GM18858 (cell line): Measurements from ENCODE around the gene SNAPC1.
"Not testable (repeated sequence)": the region's sequence is repeated elsewhere in the genome, so short reads cannot be mapped to it uniquely, and the experiment has no call there.

Experiments used
- ATAC-seq: cut with Tn5 transposase; IDR thresholded peaks from one replicate; pipeline ENCODE4 v1.9.1; 2021; ENCODE audit not compliant: unreplicated experiment

Gene SNAPC1, protein sequence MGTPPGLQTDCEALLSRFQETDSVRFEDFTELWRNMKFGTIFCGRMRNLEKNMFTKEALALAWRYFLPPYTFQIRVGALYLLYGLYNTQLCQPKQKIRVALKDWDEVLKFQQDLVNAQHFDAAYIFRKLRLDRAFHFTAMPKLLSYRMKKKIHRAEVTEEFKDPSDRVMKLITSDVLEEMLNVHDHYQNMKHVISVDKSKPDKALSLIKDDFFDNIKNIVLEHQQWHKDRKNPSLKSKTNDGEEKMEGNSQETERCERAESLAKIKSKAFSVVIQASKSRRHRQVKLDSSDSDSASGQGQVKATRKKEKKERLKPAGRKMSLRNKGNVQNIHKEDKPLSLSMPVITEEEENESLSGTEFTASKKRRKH

DNA sequence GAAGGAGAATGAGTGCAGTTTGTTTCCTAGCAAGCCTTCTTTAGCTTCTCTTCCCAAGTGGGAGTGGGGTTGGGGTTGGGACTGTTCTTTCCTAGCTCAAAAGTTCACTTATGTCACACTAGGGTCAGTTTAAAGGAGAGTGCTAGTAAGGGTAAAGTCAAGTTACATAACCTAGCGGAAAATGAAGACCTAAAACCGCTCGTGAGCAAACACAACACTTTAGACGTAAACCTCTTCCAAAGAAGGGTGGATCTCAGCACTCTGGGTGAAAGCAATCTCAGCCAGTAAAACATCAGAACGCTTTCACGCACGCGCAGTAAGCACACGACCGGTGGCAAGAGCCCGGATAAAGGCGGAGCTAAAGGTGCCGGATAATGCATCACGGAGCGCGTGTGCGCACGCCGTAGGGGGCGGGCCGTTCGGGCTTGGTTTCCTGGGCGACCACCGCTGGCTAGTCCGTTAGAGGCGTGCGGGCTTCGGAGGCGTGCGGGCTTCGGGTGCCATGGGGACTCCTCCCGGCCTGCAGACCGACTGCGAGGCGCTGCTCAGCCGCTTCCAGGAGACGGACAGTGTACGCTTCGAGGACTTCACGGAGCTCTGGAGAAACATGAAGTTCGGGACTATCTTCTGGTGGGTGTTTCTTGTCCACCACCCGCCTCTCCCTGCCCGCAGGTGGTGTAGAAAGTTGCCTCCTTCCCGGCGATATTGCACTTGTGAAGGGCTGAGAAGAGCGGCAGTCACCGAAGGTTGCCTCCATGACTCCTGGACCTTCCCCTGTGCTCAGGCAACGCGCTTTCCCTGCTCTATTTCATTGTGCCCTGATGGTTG, at the start of gene SNAPC1:
SNAPC1 (plus strand) TSS at position 462 of the 828 bp plus-strand sequence; CDS start at position 503, 41 bp downstream.
- peak; percentile 96 for ATAC-seq

DNA sequence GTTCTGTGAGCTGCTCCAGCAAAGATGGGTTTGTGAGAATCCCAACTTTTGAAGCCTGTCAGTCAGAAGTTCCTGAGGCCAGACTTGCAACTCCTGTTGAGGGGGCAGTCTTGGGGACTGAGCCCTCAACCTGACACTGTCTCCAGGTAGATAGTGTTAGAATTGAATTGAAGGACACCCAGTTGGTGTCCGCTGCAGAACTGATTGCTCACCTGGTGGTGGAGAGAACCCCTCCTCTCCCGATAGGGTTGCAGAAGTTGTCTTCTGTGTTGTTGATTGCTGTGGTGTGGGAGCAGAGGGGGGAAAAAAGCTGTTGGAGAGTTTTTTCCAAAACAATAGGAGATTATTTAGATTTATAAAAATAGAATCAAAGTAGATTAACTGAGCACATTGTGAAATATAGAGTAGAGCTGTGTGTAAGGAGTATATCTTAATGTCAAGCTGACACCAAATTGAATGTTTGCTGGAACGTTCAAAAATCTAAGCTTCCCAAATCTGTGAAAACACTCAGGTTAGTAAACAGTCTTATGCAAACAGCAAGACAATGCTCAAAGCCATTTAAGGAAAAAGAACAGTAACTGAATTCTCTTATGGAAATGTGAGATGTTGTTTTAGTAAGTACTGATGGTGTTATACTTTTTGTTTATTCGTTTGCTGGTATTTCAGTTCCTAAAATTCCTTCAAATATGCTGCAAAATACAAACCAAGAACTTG, 48.3 kb upstream of the SNAPC1 start:
- ATAC-seq: no peak

DNA sequence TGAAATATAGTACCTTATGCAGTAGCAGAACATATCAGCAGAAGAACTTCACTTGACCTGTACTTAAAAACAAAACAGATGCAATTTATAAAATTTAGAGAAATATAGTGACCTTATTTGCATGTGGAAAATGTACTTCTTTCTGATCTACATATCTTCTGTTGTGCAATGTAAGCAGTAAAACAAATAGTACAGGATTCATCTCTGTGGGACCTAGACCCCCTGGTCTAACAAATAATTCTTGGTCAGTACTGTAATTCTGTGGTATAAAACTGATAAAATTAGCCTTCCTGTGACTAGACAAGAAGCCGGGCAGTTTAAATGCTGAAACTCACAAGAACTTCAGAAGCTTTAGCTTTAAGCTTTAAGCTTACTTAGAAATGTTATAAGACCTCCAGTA, 45.3 kb upstream of the SNAPC1 start:
- ATAC-seq: no peak

DNA sequence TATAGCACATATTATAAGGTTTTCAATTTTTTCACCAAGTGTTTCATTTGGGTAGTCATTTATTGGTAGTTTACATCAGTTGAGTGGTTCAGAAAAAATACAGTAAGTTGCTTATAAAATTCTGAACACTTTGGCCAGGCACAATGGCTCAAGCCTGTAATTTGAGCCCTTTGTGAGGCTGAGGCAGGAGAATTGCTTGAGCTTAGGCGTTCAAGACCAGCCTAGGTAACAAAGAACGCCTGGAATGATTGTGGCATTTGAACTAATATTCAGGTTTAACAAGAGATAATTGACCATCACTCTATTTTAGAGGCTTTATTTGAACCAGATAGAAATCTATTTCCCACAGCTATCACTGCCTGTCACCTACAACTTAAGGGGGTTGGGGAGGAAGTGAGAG, 44.2 kb upstream of the SNAPC1 start:
- ATAC-seq: no peak

DNA sequence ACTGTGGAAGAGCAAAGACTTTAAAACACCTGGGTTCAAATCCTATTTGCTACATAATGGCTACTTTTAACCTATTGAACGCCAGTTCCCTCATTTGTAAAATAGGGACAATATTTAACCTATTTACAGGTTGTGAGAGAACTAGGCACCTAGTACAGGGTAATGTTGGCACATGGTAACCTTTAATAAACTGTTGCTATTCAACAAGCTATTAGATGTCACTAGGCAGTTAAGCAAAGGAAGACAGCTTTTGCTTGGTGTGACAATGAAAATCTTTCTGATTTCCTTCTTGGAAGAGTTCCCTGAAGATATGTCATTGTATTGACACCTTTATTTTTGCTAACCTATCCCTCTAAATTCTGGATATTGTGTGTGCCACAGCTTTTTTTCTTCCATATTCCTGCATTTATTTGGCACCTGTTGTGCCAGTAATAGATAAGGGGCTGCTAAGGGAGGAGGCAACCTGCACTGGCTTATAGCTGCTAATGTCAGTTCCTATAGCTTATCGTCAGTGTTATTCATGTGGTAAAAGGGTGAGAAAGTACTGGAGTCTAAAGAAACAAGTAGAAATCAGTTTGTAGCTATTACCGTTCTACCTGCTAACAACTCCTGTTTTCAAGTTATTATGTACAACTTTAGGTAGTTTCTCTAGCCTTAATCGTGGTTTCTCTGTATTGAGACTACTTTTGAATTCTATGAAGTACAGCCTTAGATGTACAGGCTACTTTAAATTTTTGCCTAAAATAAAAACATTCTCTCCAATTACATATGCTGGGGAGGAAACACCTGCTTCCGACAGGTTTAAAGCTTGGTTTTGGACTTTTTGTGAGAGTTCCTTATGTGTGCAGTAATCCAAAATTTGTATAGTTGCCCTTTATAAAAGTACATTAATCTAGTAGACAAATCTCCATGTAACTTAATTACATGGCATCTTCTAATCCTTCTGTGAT, 42.6 kb upstream of the SNAPC1 start:
- ATAC-seq: no peak

DNA sequence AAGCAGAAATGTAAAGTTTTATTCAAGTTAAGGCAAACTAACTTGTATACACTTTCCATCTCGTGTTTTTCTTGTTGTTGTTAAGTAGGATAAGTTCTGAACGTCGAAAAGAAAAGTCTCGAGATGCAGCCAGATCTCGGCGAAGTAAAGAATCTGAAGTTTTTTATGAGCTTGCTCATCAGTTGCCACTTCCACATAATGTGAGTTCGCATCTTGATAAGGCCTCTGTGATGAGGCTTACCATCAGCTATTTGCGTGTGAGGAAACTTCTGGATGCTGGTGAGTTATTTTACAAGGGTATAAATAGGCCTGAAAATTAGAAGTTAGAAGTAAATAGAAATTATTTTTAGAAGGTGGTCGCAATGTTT, 41.9 kb upstream of the SNAPC1 start:
- ATAC-seq: no peak

DNA sequence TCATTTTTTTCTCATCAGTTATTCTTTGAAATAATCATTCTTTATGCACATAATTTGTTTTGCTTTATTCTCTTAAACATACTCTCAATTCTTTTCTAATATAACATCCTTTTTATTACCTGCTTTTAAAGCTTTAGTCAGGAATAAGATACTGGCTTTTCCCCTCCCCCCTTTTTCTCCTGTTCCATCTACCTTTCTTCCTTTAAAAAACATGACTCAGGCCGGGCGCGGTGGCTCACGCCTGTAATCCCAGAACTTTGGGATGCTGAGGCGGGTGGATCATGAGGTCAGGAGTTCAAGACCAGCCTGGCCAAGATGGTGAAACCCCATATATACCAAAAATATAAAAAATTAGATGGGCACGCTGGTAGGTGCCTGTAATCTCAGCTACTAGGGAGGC, 41.5 kb upstream of the SNAPC1 start:
- no peak for ATAC-seq

DNA sequence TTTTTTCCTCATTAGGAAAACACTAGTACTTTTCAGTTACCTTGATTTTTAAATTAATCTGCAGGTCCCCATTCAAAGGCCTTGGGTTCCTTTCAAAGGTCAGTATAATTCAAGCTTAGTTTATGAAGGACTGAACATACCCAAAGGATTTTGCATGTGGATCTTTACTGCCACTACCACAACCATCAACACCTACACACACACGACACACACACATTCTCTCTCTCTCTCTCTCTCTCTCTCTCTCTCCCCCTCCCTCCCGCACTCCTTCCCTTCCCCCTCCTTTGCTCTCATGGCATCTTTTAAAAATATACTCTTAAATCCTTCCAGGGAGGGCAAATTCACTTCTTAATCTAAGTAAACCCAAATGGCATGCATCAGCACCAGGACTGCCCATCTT, 38.1 kb upstream of the SNAPC1 start:
- ATAC-seq: no peak

DNA sequence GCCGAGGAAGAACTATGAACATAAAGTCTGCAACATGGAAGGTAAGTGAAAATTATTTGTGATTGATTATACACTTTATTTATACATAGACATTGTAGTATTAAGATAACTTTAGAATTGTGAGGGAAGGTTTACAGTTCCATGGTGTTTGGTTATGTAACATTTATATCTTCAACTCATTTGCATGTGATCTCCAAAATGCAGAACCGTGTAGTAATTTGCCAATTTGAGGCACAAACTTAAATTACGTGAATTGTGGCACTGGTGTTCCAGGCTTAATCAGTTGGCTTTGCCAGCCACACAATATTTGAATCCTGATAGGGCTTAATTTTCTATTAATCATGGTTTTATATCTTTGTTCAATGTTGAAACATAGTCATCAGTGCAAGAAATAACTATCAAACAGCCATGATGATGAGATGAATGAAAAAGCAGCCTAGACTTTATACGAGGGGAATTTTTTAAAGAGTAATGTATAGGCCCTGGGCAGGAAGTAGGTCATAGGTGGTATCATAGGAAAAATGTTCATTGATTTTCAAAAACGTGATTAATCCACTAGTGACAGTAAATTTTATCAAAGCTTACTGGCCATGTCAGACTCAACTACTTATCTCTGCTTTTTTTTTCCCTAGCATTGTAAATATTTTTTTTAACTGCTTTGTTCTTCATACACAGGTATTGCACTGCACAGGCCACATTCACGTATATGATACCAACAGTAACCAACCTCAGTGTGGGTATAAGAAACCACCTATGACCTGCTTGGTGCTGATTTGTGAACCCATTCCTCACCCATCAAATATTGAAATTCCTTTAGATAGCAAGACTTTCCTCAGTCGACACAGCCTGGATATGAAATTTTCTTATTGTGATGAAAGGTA, 35.2 kb upstream of the SNAPC1 start:
- no peak for ATAC-seq

DNA sequence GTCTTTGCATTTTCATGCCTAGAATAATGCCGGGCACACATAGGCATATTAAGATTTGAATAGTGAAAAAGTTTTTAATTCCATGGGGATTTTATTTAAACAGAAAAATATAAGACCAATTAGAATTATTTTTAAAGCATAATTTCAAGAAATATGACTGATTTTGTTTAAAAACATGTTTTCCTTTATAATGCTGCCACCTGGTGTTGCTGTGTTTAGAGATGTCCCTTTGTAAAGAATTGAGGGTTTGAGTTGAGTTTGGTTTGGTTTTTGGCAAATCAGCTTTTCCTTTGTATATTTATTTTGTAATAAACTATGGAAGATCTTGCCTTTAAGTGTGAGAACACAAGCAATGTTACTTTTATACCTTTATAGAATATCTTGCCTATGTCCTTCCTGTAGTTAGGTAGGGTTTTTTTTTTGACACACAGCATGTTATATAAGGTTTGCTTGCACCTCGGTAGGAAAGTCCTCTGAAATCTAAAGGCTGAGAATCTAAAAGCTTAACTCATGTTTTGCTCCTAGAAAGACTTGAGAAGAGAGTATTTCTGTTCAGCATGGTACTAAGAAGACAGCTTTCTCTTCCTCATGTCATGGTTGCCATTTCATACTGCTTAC, 31.4 kb upstream of the SNAPC1 start:
- ATAC-seq: no peak

DNA sequence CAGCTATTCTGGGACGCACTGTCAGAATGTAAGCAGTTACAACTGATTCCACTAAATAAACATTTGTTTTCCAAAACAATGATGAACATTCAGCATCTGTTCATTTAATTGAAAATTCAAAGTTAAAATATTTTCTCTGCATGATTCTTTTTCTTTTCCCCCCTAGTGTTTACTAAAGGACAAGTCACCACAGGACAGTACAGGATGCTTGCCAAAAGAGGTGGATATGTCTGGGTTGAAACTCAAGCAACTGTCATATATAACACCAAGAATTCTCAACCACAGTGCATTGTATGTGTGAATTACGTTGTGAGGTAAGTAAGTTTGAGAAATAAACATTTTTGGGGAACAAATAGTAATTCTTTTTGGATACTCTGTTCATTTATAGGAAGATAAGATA, 28.2 kb upstream of the SNAPC1 start:
- no peak for ATAC-seq

DNA sequence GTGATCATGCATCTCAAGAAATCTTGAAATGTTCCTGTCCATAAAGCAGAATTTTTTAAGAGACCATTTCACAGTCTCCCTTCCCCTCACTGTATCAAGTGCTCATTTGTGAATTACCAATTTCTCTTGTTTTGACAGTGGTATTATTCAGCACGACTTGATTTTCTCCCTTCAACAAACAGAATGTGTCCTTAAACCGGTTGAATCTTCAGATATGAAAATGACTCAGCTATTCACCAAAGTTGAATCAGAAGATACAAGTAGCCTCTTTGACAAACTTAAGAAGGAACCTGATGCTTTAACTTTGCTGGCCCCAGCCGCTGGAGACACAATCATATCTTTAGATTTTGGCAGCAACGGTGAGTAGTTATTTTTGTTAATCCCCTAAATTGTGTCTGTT, 25.5 kb upstream of the SNAPC1 start:
- ATAC-seq: no peak

DNA sequence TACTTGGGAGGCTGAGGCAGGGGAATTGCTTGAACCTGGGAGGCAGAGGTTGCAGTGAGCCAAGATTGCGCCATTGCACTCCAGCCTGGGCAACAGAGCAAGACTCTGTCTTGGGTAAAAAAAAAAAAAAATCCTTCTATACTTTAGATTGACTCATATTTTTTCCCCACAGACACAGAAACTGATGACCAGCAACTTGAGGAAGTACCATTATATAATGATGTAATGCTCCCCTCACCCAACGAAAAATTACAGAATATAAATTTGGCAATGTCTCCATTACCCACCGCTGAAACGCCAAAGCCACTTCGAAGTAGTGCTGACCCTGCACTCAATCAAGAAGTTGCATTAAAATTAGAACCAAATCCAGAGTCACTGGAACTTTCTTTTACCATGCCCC, 24.3 kb upstream of the SNAPC1 start:
- ATAC-seq: no peak

DNA sequence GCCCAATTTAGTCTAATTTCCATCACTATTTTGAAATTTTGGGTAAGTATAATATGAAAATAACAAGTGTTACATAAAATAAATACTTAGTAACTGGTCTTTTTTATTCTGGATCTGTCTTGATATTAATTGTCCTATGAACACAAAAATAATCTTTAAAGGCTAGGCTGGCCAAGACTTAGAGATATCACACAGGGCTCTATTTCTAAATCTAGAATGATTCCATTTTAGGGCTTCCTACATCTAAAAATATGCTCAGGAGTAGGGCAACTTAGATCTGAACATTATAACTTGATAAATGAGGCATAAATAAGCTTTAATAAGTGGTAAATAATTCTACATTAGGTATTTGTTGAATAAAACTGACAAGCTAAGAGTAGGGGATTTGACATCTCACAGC, 23.1 kb upstream of the SNAPC1 start:
- no peak for ATAC-seq

DNA sequence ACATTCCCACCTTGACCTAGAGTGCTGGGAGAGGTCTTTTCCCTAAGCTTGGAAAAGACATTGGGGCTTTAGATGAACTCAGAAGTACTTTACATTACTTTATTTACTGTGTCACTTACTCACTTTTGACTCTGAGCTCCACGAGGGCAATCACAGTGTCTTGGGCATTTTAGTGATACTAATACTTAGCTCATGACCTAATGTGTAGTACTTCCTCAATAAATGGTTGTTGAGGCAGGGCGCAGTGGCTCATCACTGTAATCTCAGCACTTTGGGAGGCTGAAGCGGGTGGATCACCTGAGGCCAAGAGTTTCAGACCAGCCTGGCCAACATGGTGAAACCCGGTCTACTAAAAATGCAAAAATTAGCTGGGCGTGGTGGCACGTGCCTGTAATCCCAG, 19.8 kb upstream of the SNAPC1 start:
- no peak for ATAC-seq

DNA sequence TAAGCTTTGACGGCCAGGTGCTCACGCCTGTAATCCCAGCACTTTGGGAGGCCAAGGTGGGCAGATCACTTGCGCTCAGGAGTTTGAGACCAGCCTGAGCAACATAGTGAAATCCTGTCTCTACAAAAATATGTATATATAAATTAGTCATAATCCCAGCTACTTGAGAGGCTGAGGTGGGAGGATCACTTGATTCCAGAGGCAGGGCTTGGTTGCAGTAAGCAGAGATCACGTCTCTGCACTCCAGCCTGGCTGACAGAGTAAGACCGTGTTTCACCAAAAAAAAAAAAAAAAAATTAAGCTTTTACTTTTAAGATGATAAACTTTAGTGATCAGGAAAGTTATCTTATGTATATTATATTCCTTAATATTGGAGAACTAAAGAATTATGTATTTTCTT, 18.0 kb upstream of the SNAPC1 start:
- ATAC-seq: no peak

DNA sequence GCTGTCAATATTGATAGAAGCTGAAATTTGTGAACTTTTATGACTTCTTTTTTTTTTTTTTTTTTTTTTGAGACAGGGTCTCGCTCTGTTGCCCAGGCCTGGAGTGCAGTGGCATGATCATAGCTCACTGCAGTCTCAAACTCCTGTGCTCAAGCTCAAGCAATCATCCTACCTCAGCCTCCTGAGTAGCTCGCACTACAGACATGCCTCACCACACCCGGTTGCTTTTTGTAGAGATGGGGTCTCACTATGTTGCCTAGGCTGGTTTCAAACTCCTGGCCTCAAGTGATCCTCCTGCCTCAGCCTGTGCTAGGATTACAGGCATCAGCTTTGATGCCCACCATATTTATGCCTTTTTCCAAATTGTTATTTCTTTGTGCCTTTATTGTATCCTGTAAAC, 15.9 kb upstream of the SNAPC1 start:
- not testable (repeated sequence) for ATAC-seq

DNA sequence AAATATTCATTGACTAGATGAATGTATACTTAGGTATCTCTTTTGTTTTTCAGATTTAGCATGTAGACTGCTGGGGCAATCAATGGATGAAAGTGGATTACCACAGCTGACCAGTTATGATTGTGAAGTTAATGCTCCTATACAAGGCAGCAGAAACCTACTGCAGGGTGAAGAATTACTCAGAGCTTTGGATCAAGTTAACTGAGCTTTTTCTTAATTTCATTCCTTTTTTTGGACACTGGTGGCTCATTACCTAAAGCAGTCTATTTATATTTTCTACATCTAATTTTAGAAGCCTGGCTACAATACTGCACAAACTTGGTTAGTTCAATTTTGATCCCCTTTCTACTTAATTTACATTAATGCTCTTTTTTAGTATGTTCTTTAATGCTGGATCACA, 15.3 kb upstream of the SNAPC1 start:
- no peak for ATAC-seq

DNA sequence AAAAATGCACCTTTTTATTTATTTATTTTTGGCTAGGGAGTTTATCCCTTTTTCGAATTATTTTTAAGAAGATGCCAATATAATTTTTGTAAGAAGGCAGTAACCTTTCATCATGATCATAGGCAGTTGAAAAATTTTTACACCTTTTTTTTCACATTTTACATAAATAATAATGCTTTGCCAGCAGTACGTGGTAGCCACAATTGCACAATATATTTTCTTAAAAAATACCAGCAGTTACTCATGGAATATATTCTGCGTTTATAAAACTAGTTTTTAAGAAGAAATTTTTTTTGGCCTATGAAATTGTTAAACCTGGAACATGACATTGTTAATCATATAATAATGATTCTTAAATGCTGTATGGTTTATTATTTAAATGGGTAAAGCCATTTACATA, 14.9 kb upstream of the SNAPC1 start:
- ATAC-seq: no peak
